BLaER1 treated with 17β-estradiol and CSF1 and Interleukin-3, amounts not matched to agents 10 nM and 100 nM (cell line): Measurements from ENCODE around the gene ASAH2B.

Source experiments
- H3K27ac ChIP-seq, 11 experiments: shearing (Covaris generic); formaldehyde crosslinking; 2 replicates each; pipeline ENCODE4 v1.8.1; 2022
- H3K27me3 ChIP-seq, 11 experiments: shearing (Covaris generic); formaldehyde crosslinking; 2 replicates each; pipeline ENCODE4 v1.8.1; 2022
- H3K36me3 ChIP-seq, 11 experiments: shearing (Covaris generic); formaldehyde crosslinking; 2 replicates each; pipeline ENCODE4 v1.8.1; 2022
- H3K4me1 ChIP-seq, 10 experiments: shearing (Covaris generic); formaldehyde crosslinking; 2 replicates each; pipeline ENCODE4 v1.8.1; 2022
- H3K4me2 ChIP-seq, 11 experiments: shearing (Covaris generic); formaldehyde crosslinking; 2 replicates each; pipeline ENCODE4 v1.8.1; 2022
- H3K4me3 ChIP-seq, 10 experiments: shearing (Covaris generic); formaldehyde crosslinking; 2 replicates each; pipeline ENCODE4 v1.8.1; 2022
- H3K9ac ChIP-seq, 11 experiments: shearing (Covaris generic); formaldehyde crosslinking; 2 replicates each; pipeline ENCODE4 v1.8.1; 2022
- H3K9me3 ChIP-seq, 11 experiments: shearing (Covaris generic); formaldehyde crosslinking; replicated peaks in 1 of 11; 2 replicates each; pipeline ENCODE4 v1.8.1; 2022
- H4K20me1 ChIP-seq, 11 experiments: shearing (Covaris generic); formaldehyde crosslinking; 2 replicates each; pipeline ENCODE4 v1.8.1; 2022
- Cebpa-rat ChIP-seq, 11 experiments: shearing (Covaris generic); IDR thresholded peaks; 2 replicates each; pipeline ENCODE4 v1.8.1; 2022

ASAH2B gene

GRCh38 chr10:50796693-50797092 is 57.0 kb downstream of the ASAH2B start:
- Histone ChIP-seq H3K4me2 (no peak overlapping the region), H3K9me3 (no peaks in the 10 kb centered on the region; a peak in 1 of 22 replicates), H3K4me3 (no peak overlapping the region), H3K9ac (no peak overlapping the region), H3K27me3 (no peaks in the 10 kb centered on the region), H3K27ac (no peak overlapping the region), H3K4me1 (no peaks in the 10 kb centered on the region), H4K20me1 (no peaks in the 10 kb centered on the region), H3K36me3 (no peaks in the 10 kb centered on the region)
- TF ChIP-seq Cebpa-rat (IDR thresholded peaks at IDR 0.05): no peak

GRCh38 chr10:50798297-50798696 is 58.6 kb downstream of the ASAH2B start:
- Histone ChIP-seq H3K27ac (no peak overlapping the region), H3K4me1 (no peaks in the 10 kb centered on the region), H3K9ac (no peak overlapping the region), H4K20me1 (no peaks in the 10 kb centered on the region), H3K9me3 (no peaks in the 10 kb centered on the region; a peak in 1 of 22 replicates), H3K36me3 (no peaks in the 10 kb centered on the region), H3K27me3 (no peaks in the 10 kb centered on the region), H3K4me3 (no peak overlapping the region), H3K4me2 (no peak overlapping the region)
- no peak for TF ChIP-seq Cebpa-rat (IDR thresholded peaks at IDR 0.05)

- Histone ChIP-seq H3K4me1 (no peaks in the 10 kb centered on the region), H4K20me1 (no peaks in the 10 kb centered on the region), H3K36me3 (no peaks in the 10 kb centered on the region), H3K27me3 (no peaks in the 10 kb centered on the region), H3K9ac (no peak overlapping the region), H3K27ac (no peak overlapping the region), H3K9me3 (no peaks in the 10 kb centered on the region; a peak in 1 of 22 replicates), H3K4me2 (no peak overlapping the region), H3K4me3 (no peak overlapping the region)
- TF ChIP-seq Cebpa-rat (IDR thresholded peaks at IDR 0.05): no peak
These were observed 59.9 kb downstream of the ASAH2B start for GRCh38 chr10:50799595-50799994.

- Histone ChIP-seq H3K27me3 (no peaks in the 10 kb centered on the region), H3K4me1 (no peaks in the 10 kb centered on the region), H3K4me3 (no peak overlapping the region), H3K9ac (no peak overlapping the region), H3K4me2 (no peak overlapping the region), H3K9me3 (no peaks in the 10 kb centered on the region), H4K20me1 (no peaks in the 10 kb centered on the region), H3K36me3 (no peaks in the 10 kb centered on the region), H3K27ac (no peak overlapping the region)
- TF ChIP-seq Cebpa-rat (IDR thresholded peaks at IDR 0.05): no peak
These were observed 66.4 kb downstream of the ASAH2B start for GRCh38 chr10:50805981-50806622.

- H3K9ac ChIP-seq: no peak overlapping the region
These were observed 68.4 kb downstream of the ASAH2B start for GRCh38 chr10:50807851-50808776.

More at GRCh38 chr10:50807851-50808776, 68.4 kb downstream of the ASAH2B start:
- Histone ChIP-seq H3K4me3 (no peak overlapping the region), H3K9me3 (no peaks in the 10 kb centered on the region), H4K20me1 (no peaks in the 10 kb centered on the region), H3K4me1 (no peaks in the 10 kb centered on the region), H3K4me2 (no peak overlapping the region), H3K27me3 (no peaks in the 10 kb centered on the region), H3K27ac (no peak overlapping the region), H3K36me3 (no peaks in the 10 kb centered on the region)
- TF ChIP-seq Cebpa-rat (IDR thresholded peaks at IDR 0.05): no peak
